Right lobe of liver (tissue), 4 donors: ENCODE data around the gene OTUD1.

Experiments
- CTCF ChIP-seq, 4 donors: fragments of 200-600 bp in 3 of 4; fragments of 450-650 bp in 1 of 4; IDR thresholded peaks; one replicate each; pipeline versions ENCODE4 v1.5.1 to v1.8.0; 2016 to 2022; ENCODE audit warnings: antibody characterized with exemption in 4 of 4, mild to moderate bottlenecking in 2 of 4
- POLR2A ChIP-seq: fragments of 450-650 bp; IDR thresholded peaks from one replicate; pipeline ENCODE4 v1.6.1; 2017; ENCODE audit warnings: antibody characterized with exemption, mild to moderate bottlenecking
- donor health status: DM: no; HTN: no; CAD: no.
- donor health status: DM: no; HTN: no; CAD: no.
- donor health status: DM: no; HTN: yes; CAD: no.

GRCh38 chr10:23396695-23397094, 42.2 kb upstream of the OTUD1 start:
- no peak for TF ChIP-seq CTCF (IDR thresholded peaks at IDR 0.05)
- no peak for TF ChIP-seq POLR2A
